Liver (tissue), 3 donors: ENCODE measurements around the gene PRR23E.

Experiments
- FOXA1 ChIP-seq: IDR thresholded peaks from 2 replicates; pipeline ENCODE4 v1.6.1; 2016; ENCODE audit warnings: antibody characterized with exemption
- JUND ChIP-seq, 2 donors: IDR thresholded peaks; 2 replicates each; pipeline ENCODE4 v1.6.1; 2016; ENCODE audit warnings: antibody characterized with exemption in 2 of 2
- RAD21 ChIP-seq, 2 donors: IDR thresholded peaks; 2 replicates each; pipeline ENCODE4 v1.6.1; 2016; ENCODE audit warnings: antibody characterized with exemption in 2 of 2, mild to moderate bottlenecking in 2 of 2
- RXRA ChIP-seq, 2 donors: IDR thresholded peaks; 2 replicates each; pipeline ENCODE4 v1.6.1; 2017 to 2018; ENCODE audit warnings: antibody characterized with exemption in 2 of 2, mild to moderate bottlenecking in 1 of 2
- SP1 ChIP-seq: IDR thresholded peaks from 2 replicates; pipeline ENCODE4 v1.6.1; 2018; ENCODE audit warnings: antibody characterized with exemption, mild to moderate bottlenecking
- YY1 ChIP-seq: IDR thresholded peaks from 2 replicates; pipeline ENCODE4 v1.6.1; 2016; ENCODE audit warnings: antibody characterized with exemption, mild to moderate bottlenecking
- TF ChIP-seq, protein P1 (sequence below): fragments of 150-350 bp; IDR thresholded peaks from 2 replicates; pipeline ENCODE4 v1.5.1; 2017; ENCODE audit warnings: improper control_type of control experiment, low read depth, low read length; ENCODE audit not compliant: missing input control
- TF ChIP-seq, protein P2 (sequence below): IDR thresholded peaks from 2 replicates; pipeline ENCODE4 v1.6.1; 2016; ENCODE audit warnings: antibody characterized with exemption, mild to moderate bottlenecking
- TF ChIP-seq, protein P3 (sequence below): IDR thresholded peaks from 2 replicates; pipeline ENCODE4 v1.6.1; 2016; ENCODE audit warnings: antibody characterized with exemption
- TF ChIP-seq, protein P4 (sequence below): IDR thresholded peaks from 2 replicates; pipeline ENCODE4 v1.6.1; 2016; ENCODE audit warnings: antibody characterized with exemption
- donor health status: healthy.
- donor health status: healthy.

DNA sequence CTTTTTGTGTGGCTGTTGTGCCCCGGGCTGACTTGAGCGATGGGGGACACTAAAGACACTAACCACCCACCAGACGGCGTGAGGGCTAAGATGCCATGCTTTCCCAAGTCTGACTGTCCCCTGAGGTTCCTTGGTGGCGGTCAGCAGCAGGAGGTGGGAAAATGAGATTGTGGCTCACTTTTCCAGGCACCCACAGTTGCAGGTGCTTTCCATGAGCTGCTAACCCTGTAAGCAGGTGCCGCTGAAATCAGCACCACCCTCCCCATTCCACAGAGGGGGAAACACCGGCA is 17.7 kb downstream of the PRR23E start:
- TF ChIP-seq, protein P1, sequence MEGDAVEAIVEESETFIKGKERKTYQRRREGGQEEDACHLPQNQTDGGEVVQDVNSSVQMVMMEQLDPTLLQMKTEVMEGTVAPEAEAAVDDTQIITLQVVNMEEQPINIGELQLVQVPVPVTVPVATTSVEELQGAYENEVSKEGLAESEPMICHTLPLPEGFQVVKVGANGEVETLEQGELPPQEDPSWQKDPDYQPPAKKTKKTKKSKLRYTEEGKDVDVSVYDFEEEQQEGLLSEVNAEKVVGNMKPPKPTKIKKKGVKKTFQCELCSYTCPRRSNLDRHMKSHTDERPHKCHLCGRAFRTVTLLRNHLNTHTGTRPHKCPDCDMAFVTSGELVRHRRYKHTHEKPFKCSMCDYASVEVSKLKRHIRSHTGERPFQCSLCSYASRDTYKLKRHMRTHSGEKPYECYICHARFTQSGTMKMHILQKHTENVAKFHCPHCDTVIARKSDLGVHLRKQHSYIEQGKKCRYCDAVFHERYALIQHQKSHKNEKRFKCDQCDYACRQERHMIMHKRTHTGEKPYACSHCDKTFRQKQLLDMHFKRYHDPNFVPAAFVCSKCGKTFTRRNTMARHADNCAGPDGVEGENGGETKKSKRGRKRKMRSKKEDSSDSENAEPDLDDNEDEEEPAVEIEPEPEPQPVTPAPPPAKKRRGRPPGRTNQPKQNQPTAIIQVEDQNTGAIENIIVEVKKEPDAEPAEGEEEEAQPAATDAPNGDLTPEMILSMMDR: no peak
- TF ChIP-seq JUND (IDR thresholded peaks at IDR 0.05) (no peak), YY1 (no peak), RXRA (IDR thresholded peaks at IDR 0.05) (no peak), RAD21 (IDR thresholded peaks at IDR 0.05) (no peak), FOXA1 (no peak), SP1 (no peak)
- TF ChIP-seq, protein P2, sequence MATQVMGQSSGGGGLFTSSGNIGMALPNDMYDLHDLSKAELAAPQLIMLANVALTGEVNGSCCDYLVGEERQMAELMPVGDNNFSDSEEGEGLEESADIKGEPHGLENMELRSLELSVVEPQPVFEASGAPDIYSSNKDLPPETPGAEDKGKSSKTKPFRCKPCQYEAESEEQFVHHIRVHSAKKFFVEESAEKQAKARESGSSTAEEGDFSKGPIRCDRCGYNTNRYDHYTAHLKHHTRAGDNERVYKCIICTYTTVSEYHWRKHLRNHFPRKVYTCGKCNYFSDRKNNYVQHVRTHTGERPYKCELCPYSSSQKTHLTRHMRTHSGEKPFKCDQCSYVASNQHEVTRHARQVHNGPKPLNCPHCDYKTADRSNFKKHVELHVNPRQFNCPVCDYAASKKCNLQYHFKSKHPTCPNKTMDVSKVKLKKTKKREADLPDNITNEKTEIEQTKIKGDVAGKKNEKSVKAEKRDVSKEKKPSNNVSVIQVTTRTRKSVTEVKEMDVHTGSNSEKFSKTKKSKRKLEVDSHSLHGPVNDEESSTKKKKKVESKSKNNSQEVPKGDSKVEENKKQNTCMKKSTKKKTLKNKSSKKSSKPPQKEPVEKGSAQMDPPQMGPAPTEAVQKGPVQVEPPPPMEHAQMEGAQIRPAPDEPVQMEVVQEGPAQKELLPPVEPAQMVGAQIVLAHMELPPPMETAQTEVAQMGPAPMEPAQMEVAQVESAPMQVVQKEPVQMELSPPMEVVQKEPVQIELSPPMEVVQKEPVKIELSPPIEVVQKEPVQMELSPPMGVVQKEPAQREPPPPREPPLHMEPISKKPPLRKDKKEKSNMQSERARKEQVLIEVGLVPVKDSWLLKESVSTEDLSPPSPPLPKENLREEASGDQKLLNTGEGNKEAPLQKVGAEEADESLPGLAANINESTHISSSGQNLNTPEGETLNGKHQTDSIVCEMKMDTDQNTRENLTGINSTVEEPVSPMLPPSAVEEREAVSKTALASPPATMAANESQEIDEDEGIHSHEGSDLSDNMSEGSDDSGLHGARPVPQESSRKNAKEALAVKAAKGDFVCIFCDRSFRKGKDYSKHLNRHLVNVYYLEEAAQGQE: no peak
- TF ChIP-seq, protein P3, sequence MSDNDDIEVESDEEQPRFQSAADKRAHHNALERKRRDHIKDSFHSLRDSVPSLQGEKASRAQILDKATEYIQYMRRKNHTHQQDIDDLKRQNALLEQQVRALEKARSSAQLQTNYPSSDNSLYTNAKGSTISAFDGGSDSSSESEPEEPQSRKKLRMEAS: no peak
- TF ChIP-seq, protein P4, sequence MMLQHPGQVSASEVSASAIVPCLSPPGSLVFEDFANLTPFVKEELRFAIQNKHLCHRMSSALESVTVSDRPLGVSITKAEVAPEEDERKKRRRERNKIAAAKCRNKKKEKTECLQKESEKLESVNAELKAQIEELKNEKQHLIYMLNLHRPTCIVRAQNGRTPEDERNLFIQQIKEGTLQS: no peak
